Neural progenitor cell (in vitro differentiated cells): ENCODE data around the gene SBF1. TPM values are rescaled to one million over a fixed set of nuclear protein-coding genes. Genes with fewer than 3 reads are reported as not detected.

Source experiments
- DNase-seq: peaks from one replicate; pipeline ENCODE4 v3.0.0-alpha.2; 2016; ENCODE audit warnings: low spot score
- H2AFZ ChIP-seq: fragments of 200-600 bp; sonication (generic); replicated peaks from 2 replicates; pipeline ENCODE4 v1.6.1; 2016; ENCODE audit warnings: antibody characterized with exemption
- H3F3A ChIP-seq: fragments of 200-600 bp; sonication (generic); 2 replicates; pipeline ENCODE4 v1.6.1; 2016; ENCODE audit warnings: antibody characterized with exemption, low read depth
- H3K27ac ChIP-seq: fragments of 200-600 bp; sonication (generic); 2 replicates; pipeline ENCODE4 v1.5.1; 2016; ENCODE audit warnings: mild to moderate bottlenecking
- H3K27me3 ChIP-seq: fragments of 200-600 bp; sonication (generic); 2 replicates; pipeline ENCODE4 v1.6.1; 2016; ENCODE audit warnings: mild to moderate bottlenecking, moderate library complexity
- H3K36me3 ChIP-seq: fragments of 200-600 bp; sonication (generic); 2 replicates; pipeline ENCODE4 v1.5.1; 2016
- H3K4me1 ChIP-seq: fragments of 200-600 bp; sonication (generic); 2 replicates; pipeline ENCODE4 v1.6.1; 2016; ENCODE audit warnings: mixed run types
- H3K4me2 ChIP-seq: fragments of 200-600 bp; sonication (generic); 2 replicates; pipeline ENCODE4 v1.6.1; 2016
- H3K4me3 ChIP-seq: fragments of 200-600 bp; sonication (generic); 2 replicates; pipeline ENCODE4 v1.5.1; 2016
- H3K79me2 ChIP-seq: fragments of 200-600 bp; sonication (generic); 2 replicates; pipeline ENCODE4 v1.6.1; 2016; ENCODE audit warnings: low read depth
- H3K9ac ChIP-seq: fragments of 200-600 bp; sonication (generic); 2 replicates; pipeline ENCODE4 v1.6.1; 2016
- H3K9me3 ChIP-seq: fragments of 200-600 bp; sonication (generic); 2 replicates; pipeline ENCODE4 v1.5.1; 2016; ENCODE audit warnings: low read depth
- H4K20me1 ChIP-seq: fragments of 200-600 bp; sonication (generic); 2 replicates; pipeline ENCODE4 v1.6.1; 2016; ENCODE audit warnings: low read depth
- H3K27ac Mint-ChIP-seq: 3 replicates; pipeline ENCODE4 v1.8.0; 2021; ENCODE audit warnings: mixed read lengths
- H3K27me3 Mint-ChIP-seq: 2 replicates; pipeline ENCODE4 v1.8.0; 2022; ENCODE audit warnings: low read depth, mild to moderate bottlenecking, inconsistent platforms, moderate library complexity, mixed read lengths; ENCODE audit not compliant: insufficient read depth
- H3K36me3 Mint-ChIP-seq: 3 replicates; pipeline ENCODE4 v1.8.0; 2021; ENCODE audit warnings: mixed read lengths
- H3K4me1 Mint-ChIP-seq: 3 replicates; pipeline ENCODE4 v1.8.0; 2021; ENCODE audit warnings: mixed read lengths
- H3K4me3 Mint-ChIP-seq: 3 replicates; pipeline ENCODE4 v1.8.0; 2021; ENCODE audit warnings: mild to moderate bottlenecking, moderate library complexity, mixed read lengths
- H3K9me3 Mint-ChIP-seq: 3 replicates; pipeline ENCODE4 v1.8.0; 2020; ENCODE audit warnings: mixed read lengths
- EZH2 ChIP-seq: fragments of 200-600 bp; sonication (generic); IDR thresholded peaks from 2 replicates; pipeline ENCODE4 v1.6.1; 2017; ENCODE audit warnings: antibody characterized with exemption, mild to moderate bottlenecking, moderate library complexity
- EZH2phosphoT487 ChIP-seq: fragments of 200-600 bp; sonication (generic); IDR thresholded peaks from 2 replicates; pipeline ENCODE4 v1.6.1; 2017; ENCODE audit warnings: antibody characterized with exemption
- total RNA-seq: library from RNA; depleted of rRNA; stranded (reverse); fragments of >200 nt; gene quantifications from 2 replicates; pipeline ENCODE4 v1.2.3, GENCODE V29; 2015; ENCODE audit warnings: low replicate concordance
- TF ChIP-seq, protein P1 (sequence below): fragments of 200-600 bp; sonication (generic); IDR thresholded peaks from 2 replicates; pipeline ENCODE4 v1.5.1; 2017; ENCODE audit warnings: antibody characterized with exemption, mild to moderate bottlenecking

The SBF1 gene
- total RNA-seq, 1 donor from 2014 or later = 25.8 TPM

DNA sequence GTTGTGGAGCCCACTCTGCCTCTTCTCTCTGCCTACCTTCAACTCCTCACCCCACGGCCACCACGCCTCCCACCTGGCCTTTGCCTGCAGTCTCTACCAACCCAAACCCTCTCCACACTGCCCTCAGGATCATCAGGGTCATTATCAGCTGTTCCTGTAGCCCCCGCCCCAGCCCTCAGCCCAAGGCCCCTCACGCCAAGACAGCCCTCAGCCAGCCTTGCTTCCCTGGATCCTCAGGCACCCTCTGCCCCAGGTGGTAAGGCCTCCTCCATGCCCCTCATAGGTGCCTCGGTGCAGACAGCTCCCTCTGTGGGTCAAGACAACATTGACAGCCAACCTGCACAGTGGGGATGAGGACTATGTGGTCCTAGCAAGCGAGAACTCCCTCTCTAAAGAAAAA lies 1.7 kb downstream of the SBF1 start:
- H3K4me1 ChIP-seq = peaks cover 15% of the 10 kb centered on the region
- TF ChIP-seq EZH2 = no peak
- TF ChIP-seq, protein P1, sequence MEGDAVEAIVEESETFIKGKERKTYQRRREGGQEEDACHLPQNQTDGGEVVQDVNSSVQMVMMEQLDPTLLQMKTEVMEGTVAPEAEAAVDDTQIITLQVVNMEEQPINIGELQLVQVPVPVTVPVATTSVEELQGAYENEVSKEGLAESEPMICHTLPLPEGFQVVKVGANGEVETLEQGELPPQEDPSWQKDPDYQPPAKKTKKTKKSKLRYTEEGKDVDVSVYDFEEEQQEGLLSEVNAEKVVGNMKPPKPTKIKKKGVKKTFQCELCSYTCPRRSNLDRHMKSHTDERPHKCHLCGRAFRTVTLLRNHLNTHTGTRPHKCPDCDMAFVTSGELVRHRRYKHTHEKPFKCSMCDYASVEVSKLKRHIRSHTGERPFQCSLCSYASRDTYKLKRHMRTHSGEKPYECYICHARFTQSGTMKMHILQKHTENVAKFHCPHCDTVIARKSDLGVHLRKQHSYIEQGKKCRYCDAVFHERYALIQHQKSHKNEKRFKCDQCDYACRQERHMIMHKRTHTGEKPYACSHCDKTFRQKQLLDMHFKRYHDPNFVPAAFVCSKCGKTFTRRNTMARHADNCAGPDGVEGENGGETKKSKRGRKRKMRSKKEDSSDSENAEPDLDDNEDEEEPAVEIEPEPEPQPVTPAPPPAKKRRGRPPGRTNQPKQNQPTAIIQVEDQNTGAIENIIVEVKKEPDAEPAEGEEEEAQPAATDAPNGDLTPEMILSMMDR = peak; percentile 40
- no peak overlapping the region for H3K9ac ChIP-seq
- H3K36me3 Mint-ChIP-seq = no peaks in the 10 kb centered on the region
- H3K27me3 ChIP-seq = no peaks in the 10 kb centered on the region
- no peaks in the 10 kb centered on the region for H3K36me3 ChIP-seq
- H3K4me1 Mint-ChIP-seq = peaks cover 20% of the 10 kb centered on the region
- no peak overlapping the region for H3K4me3 ChIP-seq
- H4K20me1 ChIP-seq = peaks cover 65% of the 10 kb centered on the region
- peaks cover 12% of the 10 kb centered on the region for H3K27me3 Mint-ChIP-seq
- no peaks in the 10 kb centered on the region for H3K9me3 ChIP-seq
- peak overlapping the region; percentile 99 for H3K4me2 ChIP-seq
- no peak overlapping the region for H3K27ac ChIP-seq
- H3K79me2 ChIP-seq = peaks cover 65% of the 10 kb centered on the region
- peak overlapping the region; percentile 87 for H3K4me3 Mint-ChIP-seq
- H3F3A ChIP-seq = no peaks in the 10 kb centered on the region
- peak; percentile 38 for DNase-seq
- H3K9me3 Mint-ChIP-seq = no peaks in the 10 kb centered on the region
- H3K27ac Mint-ChIP-seq = peak overlapping the region; percentile 77
- no peak overlapping the region for H2AFZ ChIP-seq

DNA sequence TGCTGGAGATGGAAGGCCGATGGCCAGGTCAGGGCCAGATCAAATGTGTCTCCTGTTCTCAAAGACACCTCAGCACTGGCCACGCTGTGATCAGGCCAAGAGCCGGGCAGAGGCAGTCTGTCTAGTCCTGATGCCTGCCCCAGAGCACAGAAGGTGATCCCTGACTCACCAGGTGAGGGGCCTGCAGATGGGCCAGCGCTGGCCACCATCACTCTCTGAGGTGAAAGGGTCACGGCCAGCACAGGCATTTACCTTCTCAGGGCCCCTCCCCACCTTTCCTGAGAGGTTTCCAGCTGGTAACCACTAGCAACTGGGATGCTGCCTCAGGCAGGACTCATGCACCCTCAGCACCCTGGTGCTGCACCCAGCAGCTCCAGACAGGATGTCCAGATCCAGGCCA lies 2.9 kb downstream of the SBF1 start:
- H3K9me3 Mint-ChIP-seq = no peaks in the 10 kb centered on the region
- no peaks in the 10 kb centered on the region for H3K9me3 ChIP-seq
- H4K20me1 ChIP-seq = peaks cover 75% of the 10 kb centered on the region
- H3K36me3 ChIP-seq = no peaks in the 10 kb centered on the region
- no peak overlapping the region for H3K4me2 ChIP-seq
- H3K9ac ChIP-seq = no peak overlapping the region
- H3K4me1 Mint-ChIP-seq = peaks cover 20% of the 10 kb centered on the region
- H3F3A ChIP-seq = no peaks in the 10 kb centered on the region
- DNase-seq = no peak
- H3K4me3 Mint-ChIP-seq = peak overlapping the region; percentile 61
- peaks cover 8% of the 10 kb centered on the region for H3K27me3 Mint-ChIP-seq
- no peak overlapping the region for H2AFZ ChIP-seq
- no peaks in the 10 kb centered on the region for H3K27me3 ChIP-seq
- no peak overlapping the region for H3K27ac ChIP-seq
- no peak overlapping the region for H3K4me3 ChIP-seq
- peaks cover under 1% of the 10 kb centered on the region for H3K36me3 Mint-ChIP-seq
- peaks cover 65% of the 10 kb centered on the region for H3K79me2 ChIP-seq
- no peak overlapping the region for H3K27ac Mint-ChIP-seq
- TF ChIP-seq EZH2 (no peak), EZH2phosphoT487 (no peak)
- TF ChIP-seq, protein P1 = no peak
- H3K4me1 ChIP-seq = peaks cover 15% of the 10 kb centered on the region

DNA sequence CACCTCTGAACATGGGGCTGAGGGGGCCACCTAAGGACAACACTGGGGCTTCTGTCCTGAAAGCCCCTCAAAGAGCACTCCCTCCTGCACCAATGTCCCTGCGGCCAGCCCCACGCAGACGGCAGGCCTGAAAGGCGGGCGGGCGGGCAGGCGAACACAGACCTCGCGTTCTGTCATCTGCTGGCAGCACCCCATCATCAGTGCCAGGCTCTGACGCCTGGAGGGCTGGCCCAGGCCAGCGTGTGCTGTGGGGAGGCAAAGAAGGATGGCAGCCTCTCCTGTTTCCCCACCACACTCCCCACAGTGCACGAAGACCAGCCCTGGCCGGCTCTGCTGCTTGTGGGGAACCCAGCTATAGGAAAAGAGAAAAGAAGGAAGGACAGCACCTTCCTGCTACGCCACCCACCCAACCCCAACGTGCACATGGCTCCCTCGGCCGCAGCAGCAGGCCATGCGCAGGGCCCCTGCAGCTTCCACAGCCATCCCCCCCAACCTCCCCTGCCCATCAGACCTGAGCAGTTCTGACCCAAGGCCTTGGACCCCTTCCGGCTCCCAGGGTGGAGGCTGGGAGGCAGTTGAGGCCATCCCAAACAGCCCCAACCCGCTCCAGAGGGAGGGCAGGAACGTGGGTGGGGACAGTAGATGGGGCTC lies 3.5 kb downstream of the SBF1 start:
- no peak overlapping the region for H3K9ac ChIP-seq
- H3K4me1 ChIP-seq = peaks cover 15% of the 10 kb centered on the region
- peaks cover 5% of the 10 kb centered on the region for H3K36me3 Mint-ChIP-seq
- no peaks in the 10 kb centered on the region for H3K9me3 ChIP-seq
- no peak overlapping the region for H3K4me3 Mint-ChIP-seq
- H3K4me1 Mint-ChIP-seq = peaks cover 20% of the 10 kb centered on the region
- H3F3A ChIP-seq = no peaks in the 10 kb centered on the region
- no peak overlapping the region for H3K27ac ChIP-seq
- H3K4me2 ChIP-seq = no peak overlapping the region
- DNase-seq = no peak
- no peak overlapping the region for H2AFZ ChIP-seq
- H3K36me3 ChIP-seq = no peaks in the 10 kb centered on the region
- H3K4me3 ChIP-seq = no peak overlapping the region
- H3K9me3 Mint-ChIP-seq = no peaks in the 10 kb centered on the region
- peaks cover 65% of the 10 kb centered on the region for H3K79me2 ChIP-seq
- no peak for TF ChIP-seq EZH2phosphoT487
- TF ChIP-seq EZH2 = no peak
- TF ChIP-seq, protein P1 = no peak
- no peak overlapping the region for H3K27ac Mint-ChIP-seq
- H3K27me3 ChIP-seq = no peaks in the 10 kb centered on the region
- H4K20me1 ChIP-seq = peaks cover 77% of the 10 kb centered on the region
- H3K27me3 Mint-ChIP-seq = peaks cover 3% of the 10 kb centered on the region
